KMS-11 (cell line): ENCODE results near the gene GULP1.

ENCODE experiments used
- H2AFZ ChIP-seq: fragments of 200-600 bp; sonication (generic); 2 replicates; pipeline ENCODE4 v1.6.1; 2016; ENCODE audit warnings: antibody characterized with exemption, mixed run types, low read depth
- H3K27ac ChIP-seq: fragments of 200-600 bp; sonication (generic); 2 replicates; pipeline ENCODE4 v1.6.1; 2016; ENCODE audit warnings: mild to moderate bottlenecking, mixed run types
- H3K27me3 ChIP-seq: fragments of 200-600 bp; sonication (generic); 2 replicates; pipeline ENCODE4 v1.6.1; 2017; ENCODE audit warnings: mild to moderate bottlenecking, low read depth, mixed run types, moderate library complexity; ENCODE audit not compliant: insufficient read depth
- H3K36me3 ChIP-seq: fragments of 200-600 bp; sonication (generic); 2 replicates; pipeline ENCODE4 v1.6.1; 2017; ENCODE audit warnings: mild to moderate bottlenecking, mixed run types; ENCODE audit not compliant: insufficient read depth
- H3K4me1 ChIP-seq: fragments of 200-600 bp; sonication (generic); 2 replicates; pipeline ENCODE4 v1.6.1; 2016; ENCODE audit warnings: mild to moderate bottlenecking, low read depth, mixed run types; ENCODE audit not compliant: poor library complexity, severe bottlenecking
- H3K4me2 ChIP-seq: fragments of 200-600 bp; sonication (generic); 2 replicates; pipeline ENCODE4 v1.7.0; 2016; ENCODE audit warnings: mild to moderate bottlenecking, mixed run types
- H3K4me3 ChIP-seq: fragments of 200-600 bp; sonication (generic); IDR thresholded peaks from 2 replicates; pipeline ENCODE4 v1.6.1; 2017; ENCODE audit warnings: low read depth, low read length, mixed read lengths; ENCODE audit not compliant: insufficient read depth
- H3K79me2 ChIP-seq: fragments of 200-600 bp; sonication (generic); 2 replicates; pipeline ENCODE4 v1.6.1; 2016; ENCODE audit warnings: low read depth, mixed run types; ENCODE audit not compliant: insufficient read depth
- H3K9ac ChIP-seq: fragments of 200-600 bp; sonication (generic); 2 replicates; pipeline ENCODE4 v1.6.1; 2016; ENCODE audit warnings: mild to moderate bottlenecking, mixed run types
- H4K20me1 ChIP-seq: fragments of 200-600 bp; sonication (generic); 2 replicates; pipeline ENCODE4 v1.6.1; 2016; ENCODE audit warnings: mild to moderate bottlenecking, mixed run types; ENCODE audit not compliant: insufficient read depth
- TF ChIP-seq, protein P1 (sequence below): fragments of 200-600 bp; sonication (generic); conservative IDR thresholded peaks from 2 replicates; pipeline ENCODE4 v1.6.1; 2017; ENCODE audit warnings: low read depth, mild to moderate bottlenecking, antibody characterized with exemption, low read length, moderate library complexity, mixed read lengths

GULP1 gene

DNA sequence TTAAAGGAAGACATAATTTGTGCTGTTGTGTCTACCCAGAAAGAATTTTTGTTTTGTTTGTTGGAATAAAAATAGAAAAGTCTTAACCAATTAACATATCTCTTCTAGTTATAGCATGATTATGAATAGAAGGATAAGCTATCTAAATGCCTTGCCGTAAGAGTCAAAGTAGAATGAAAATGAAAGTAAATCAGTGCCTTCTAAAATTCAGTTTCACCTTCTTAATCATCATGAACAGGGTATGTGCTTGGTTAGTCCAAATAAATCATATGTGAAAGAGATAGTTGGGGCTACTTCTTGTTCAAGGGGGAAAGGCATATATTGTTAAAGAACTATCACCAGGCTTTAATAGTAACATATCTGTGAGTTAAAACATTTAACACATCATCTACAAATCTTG lies 91.5 kb downstream of the GULP1 start:
- no peak overlapping the region for H3K4me3 ChIP-seq
- H4K20me1 ChIP-seq: no peaks in the 10 kb centered on the region
- no peak overlapping the region for H3K4me2 ChIP-seq
- H3K36me3 ChIP-seq: no peaks in the 10 kb centered on the region
- TF ChIP-seq, protein P1, sequence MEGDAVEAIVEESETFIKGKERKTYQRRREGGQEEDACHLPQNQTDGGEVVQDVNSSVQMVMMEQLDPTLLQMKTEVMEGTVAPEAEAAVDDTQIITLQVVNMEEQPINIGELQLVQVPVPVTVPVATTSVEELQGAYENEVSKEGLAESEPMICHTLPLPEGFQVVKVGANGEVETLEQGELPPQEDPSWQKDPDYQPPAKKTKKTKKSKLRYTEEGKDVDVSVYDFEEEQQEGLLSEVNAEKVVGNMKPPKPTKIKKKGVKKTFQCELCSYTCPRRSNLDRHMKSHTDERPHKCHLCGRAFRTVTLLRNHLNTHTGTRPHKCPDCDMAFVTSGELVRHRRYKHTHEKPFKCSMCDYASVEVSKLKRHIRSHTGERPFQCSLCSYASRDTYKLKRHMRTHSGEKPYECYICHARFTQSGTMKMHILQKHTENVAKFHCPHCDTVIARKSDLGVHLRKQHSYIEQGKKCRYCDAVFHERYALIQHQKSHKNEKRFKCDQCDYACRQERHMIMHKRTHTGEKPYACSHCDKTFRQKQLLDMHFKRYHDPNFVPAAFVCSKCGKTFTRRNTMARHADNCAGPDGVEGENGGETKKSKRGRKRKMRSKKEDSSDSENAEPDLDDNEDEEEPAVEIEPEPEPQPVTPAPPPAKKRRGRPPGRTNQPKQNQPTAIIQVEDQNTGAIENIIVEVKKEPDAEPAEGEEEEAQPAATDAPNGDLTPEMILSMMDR: no peak
- H3K79me2 ChIP-seq: no peaks in the 10 kb centered on the region
- no peak overlapping the region for H2AFZ ChIP-seq
- H3K9ac ChIP-seq: no peak overlapping the region
- H3K27me3 ChIP-seq: no peaks in the 10 kb centered on the region
- H3K4me1 ChIP-seq: no peaks in the 10 kb centered on the region
- no peak overlapping the region for H3K27ac ChIP-seq

DNA sequence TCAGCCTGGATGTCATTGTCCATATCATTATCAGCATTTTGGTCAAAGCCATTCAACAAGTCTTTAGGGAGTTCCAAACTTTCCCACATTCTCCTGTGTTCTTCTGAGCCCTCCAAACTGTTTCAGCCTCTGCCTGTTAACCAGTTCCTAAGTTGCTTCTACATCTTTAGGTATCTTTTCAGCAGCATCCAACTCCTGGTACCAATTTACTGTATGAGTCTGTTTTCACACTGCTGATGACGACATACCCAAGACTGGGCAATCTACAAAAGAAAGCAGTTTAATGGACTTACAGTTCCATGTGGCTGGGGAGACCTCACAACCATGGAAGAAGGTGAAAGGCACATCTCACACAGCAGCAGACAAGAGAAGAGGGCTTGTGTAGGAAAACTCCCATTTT lies 94.2 kb downstream of the GULP1 start:
- Histone ChIP-seq H3K27me3 (no peaks in the 10 kb centered on the region), H3K4me2 (no peak overlapping the region), H3K9ac (no peak overlapping the region), H3K79me2 (no peaks in the 10 kb centered on the region), H3K4me3 (no peak overlapping the region), H3K4me1 (no peaks in the 10 kb centered on the region), H3K27ac (no peak overlapping the region), H3K36me3 (no peaks in the 10 kb centered on the region), H4K20me1 (no peaks in the 10 kb centered on the region), H2AFZ (no peak overlapping the region)
- TF ChIP-seq, protein P1: no peak

DNA sequence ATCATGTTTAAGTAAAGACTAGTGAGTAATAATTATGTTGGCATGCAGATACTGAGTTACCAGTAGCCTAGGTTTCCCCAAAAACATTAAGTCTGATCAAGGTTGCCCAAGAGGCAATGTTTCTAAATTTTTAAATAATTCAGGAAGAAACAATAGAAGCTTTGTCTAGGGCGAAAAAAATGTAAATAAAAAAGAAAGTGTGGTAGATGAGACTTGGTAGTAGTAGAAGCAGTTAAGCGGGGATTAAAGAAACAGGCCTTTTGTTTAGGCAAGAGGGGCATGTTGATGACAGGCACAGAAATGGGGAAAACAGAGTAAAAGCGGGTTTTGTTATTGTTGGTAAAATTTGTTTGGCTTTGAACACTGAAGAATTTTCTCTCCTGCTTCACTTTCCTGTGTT lies 97.2 kb downstream of the GULP1 start:
- Histone ChIP-seq H3K27ac (no peak overlapping the region), H4K20me1 (no peaks in the 10 kb centered on the region), H3K9ac (no peak overlapping the region), H3K4me2 (no peak overlapping the region), H3K4me3 (no peak overlapping the region), H3K4me1 (no peaks in the 10 kb centered on the region), H3K79me2 (no peaks in the 10 kb centered on the region), H3K27me3 (no peaks in the 10 kb centered on the region), H2AFZ (no peak overlapping the region), H3K36me3 (no peaks in the 10 kb centered on the region)
- TF ChIP-seq, protein P1: no peak

DNA sequence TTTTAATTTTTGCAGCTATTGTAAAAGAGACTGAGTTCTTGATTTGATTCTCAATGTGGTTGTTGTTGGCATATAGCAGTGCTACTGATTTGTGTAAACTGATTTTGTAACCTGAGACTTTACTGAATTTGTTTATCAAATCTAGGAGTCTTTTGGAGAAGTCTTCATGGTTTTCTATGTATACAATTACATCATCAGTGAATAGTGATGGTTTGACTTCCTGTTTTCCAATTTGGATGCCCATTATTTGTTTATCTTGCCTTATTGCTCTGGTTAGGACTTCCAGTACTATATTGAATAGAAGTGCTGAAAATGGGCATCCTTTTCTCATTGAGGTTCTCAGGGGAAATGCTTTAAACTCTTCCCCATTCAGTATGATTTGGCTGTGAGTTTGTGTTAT lies 99.7 kb downstream of the GULP1 start:
- Histone ChIP-seq H3K4me2 (no peak overlapping the region), H3K36me3 (no peaks in the 10 kb centered on the region), H2AFZ (no peak overlapping the region), H3K4me3 (no peak overlapping the region), H4K20me1 (no peaks in the 10 kb centered on the region), H3K79me2 (no peaks in the 10 kb centered on the region), H3K4me1 (no peaks in the 10 kb centered on the region), H3K9ac (no peak overlapping the region), H3K27me3 (no peaks in the 10 kb centered on the region), H3K27ac (no peak overlapping the region)
- TF ChIP-seq, protein P1: no peak
